HFFc6 (cell line): ENCODE measurements around the gene RHBDD1. TPM values are rescaled to one million over a fixed set of nuclear protein-coding genes. Genes with fewer than 3 reads are reported as not detected.

Experiments
- DNase-seq: peaks from one replicate; pipeline ENCODE4 v3.0.0-alpha.2; 2018
- H3K27ac Mint-ChIP-seq: 2 replicates; pipeline ENCODE4 v1.8.0; 2020; ENCODE audit warnings: mild to moderate bottlenecking, mixed read lengths
- H3K27me3 Mint-ChIP-seq: 2 replicates; pipeline ENCODE4 v1.8.0; 2021; ENCODE audit warnings: mild to moderate bottlenecking, moderate library complexity, mixed read lengths; ENCODE audit not compliant: insufficient read depth
- H3K36me3 Mint-ChIP-seq: 2 replicates; pipeline ENCODE4 v1.8.0; 2021; ENCODE audit warnings: low read depth, mixed read lengths
- H3K4me1 Mint-ChIP-seq: 2 replicates; pipeline ENCODE4 v1.8.0; 2020; ENCODE audit warnings: low read depth, mixed read lengths
- H3K4me3 Mint-ChIP-seq: 2 replicates; pipeline ENCODE4 v1.8.0; 2020; ENCODE audit warnings: mild to moderate bottlenecking, moderate library complexity, mixed read lengths
- H3K9me3 Mint-ChIP-seq: 2 replicates; pipeline ENCODE4 v1.8.0; 2020; ENCODE audit warnings: mild to moderate bottlenecking, mixed read lengths
- total RNA-seq, 6 experiments: library from RNA; stranded (reverse); fragmentation: NEBNext Ultra II Directional; extraction: Animal tissue kit (Norgen Biotek cat#: 25700); gene quantifications; 2 replicates in 1 of 6; 3 replicates in 5 of 6; pipeline ENCODE4 v1.2.3, GENCODE V29; 2021
- TF ChIP-seq, protein P1 (sequence below): fragments of 200-600 bp; sonication (generic); IDR thresholded peaks from 2 replicates; pipeline ENCODE4 v1.5.0; 2021; ENCODE audit warnings: antibody characterized with exemption, mild to moderate bottlenecking

Gene RHBDD1
- total RNA-seq, 6 experiments from 2014 or later = 34.3 to 50.7 (median 42.3) TPM

- Mint-ChIP-seq H3K9me3 (peaks cover under 1% of the 10 kb centered on the region; the same call in 1 of the 2 replicates), H3K36me3 (no peaks in the 10 kb centered on the region), H3K4me3 (no peak overlapping the region), H3K4me1 (peaks cover 31% of the 10 kb centered on the region), H3K27me3 (no peaks in the 10 kb centered on the region), H3K27ac (no peak overlapping the region)
- DNase-seq = no peak
- TF ChIP-seq, protein P1, sequence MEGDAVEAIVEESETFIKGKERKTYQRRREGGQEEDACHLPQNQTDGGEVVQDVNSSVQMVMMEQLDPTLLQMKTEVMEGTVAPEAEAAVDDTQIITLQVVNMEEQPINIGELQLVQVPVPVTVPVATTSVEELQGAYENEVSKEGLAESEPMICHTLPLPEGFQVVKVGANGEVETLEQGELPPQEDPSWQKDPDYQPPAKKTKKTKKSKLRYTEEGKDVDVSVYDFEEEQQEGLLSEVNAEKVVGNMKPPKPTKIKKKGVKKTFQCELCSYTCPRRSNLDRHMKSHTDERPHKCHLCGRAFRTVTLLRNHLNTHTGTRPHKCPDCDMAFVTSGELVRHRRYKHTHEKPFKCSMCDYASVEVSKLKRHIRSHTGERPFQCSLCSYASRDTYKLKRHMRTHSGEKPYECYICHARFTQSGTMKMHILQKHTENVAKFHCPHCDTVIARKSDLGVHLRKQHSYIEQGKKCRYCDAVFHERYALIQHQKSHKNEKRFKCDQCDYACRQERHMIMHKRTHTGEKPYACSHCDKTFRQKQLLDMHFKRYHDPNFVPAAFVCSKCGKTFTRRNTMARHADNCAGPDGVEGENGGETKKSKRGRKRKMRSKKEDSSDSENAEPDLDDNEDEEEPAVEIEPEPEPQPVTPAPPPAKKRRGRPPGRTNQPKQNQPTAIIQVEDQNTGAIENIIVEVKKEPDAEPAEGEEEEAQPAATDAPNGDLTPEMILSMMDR = no peak
Measured at GRCh38 chr2:226965376-226965775, 129.5 kb downstream of the RHBDD1 start.

DNA sequence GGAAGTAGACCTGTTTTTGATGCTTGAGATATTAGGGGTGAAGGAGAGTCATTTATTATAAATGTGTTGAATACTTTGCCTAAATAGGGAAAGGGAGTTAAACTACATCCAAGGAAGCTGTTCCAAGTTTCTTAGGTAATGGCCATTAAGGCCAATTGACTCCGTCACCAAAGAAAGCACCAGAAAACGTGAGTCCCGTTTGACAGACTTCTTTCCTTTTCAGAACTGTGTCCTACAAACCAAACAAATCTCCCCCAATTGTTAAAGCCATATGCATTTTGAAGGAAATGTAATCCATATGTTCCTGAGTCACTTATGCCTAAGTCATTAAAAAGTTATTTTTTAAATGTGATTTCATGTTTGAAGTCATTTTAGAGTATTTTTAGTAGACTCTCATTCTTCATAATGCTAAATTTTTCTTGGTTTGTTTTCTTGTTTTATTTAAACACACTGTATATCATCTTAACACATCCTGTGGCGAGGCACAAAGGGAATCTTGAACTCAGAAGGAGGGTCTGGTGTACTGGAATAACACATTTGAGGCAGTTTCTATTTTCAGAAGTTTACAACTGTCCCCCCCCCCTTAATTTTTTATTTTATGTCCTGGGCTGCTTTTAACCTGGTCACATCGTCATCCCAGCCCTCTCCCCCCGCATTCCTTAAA lies 133.7 kb downstream of the RHBDD1 start:
- TF ChIP-seq, protein P1 = no peak
- H3K27me3 Mint-ChIP-seq = 0 out of 2 replicates have a peak, but pooled peaks cover 2% of the 10 kb centered on the region
- H3K4me3 Mint-ChIP-seq = peak overlapping the region; percentile 78
- DNase-seq = peak; percentile 63
- peaks cover 14% of the 10 kb centered on the region for H3K36me3 Mint-ChIP-seq
- peak overlapping the region; percentile 87 for H3K27ac Mint-ChIP-seq
- H3K4me1 Mint-ChIP-seq = peaks cover 58% of the 10 kb centered on the region
- H3K9me3 Mint-ChIP-seq = no peaks in the 10 kb centered on the region

DNA sequence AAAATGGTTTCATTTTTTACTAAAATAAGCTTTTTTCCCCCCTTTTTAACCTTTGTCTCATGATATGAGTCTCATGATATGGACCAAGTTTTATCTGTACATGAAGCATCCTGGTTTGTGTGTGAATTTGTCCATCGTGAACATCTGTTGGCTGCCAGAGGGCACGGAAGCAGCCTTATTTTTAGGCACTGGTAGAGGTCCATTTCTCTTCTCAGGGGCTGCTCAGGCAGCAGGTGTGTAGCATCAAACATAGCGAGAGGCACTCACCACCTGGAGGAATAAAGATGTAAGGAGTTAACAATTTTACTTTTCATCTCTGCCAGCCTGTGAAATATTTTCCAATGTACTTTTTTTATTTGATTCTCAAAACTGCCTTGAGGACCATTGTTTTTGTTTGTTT lies 134.5 kb downstream of the RHBDD1 start:
- H3K36me3 Mint-ChIP-seq = peaks cover 21% of the 10 kb centered on the region
- peak overlapping the region; percentile 78 for H3K4me3 Mint-ChIP-seq
- H3K4me1 Mint-ChIP-seq = peaks cover 58% of the 10 kb centered on the region
- H3K9me3 Mint-ChIP-seq = no peaks in the 10 kb centered on the region
- 0 out of 2 replicates have a peak, but pooled peaks cover 2% of the 10 kb centered on the region for H3K27me3 Mint-ChIP-seq
- TF ChIP-seq, protein P1 = no peak
- peak overlapping the region; percentile 87 for H3K27ac Mint-ChIP-seq
- no peak for DNase-seq

DNA sequence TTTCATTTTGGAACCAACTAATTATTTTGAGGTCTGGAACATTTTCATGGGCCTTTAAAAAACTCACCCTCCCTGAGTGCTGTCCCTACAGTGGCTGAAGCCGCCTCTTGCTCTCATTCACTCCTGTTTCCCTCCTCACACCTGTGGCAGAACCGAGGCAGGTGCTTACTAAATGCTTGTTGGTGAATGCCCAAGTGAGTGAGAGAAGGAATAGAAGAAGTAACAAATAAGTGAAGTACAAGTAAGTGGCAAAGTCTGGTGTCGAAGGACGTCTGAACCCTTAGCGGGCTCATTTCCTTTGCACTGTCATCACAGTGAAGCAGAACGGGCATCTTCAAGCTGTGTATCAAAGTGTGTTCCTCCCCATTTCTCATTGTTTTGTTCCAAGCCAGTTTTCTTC lies 135.2 kb downstream of the RHBDD1 start:
- Mint-ChIP-seq H3K36me3 (peaks cover 28% of the 10 kb centered on the region), H3K27ac (peak overlapping the region; percentile 87), H3K4me3 (peak overlapping the region; percentile 78), H3K27me3 (0 out of 2 replicates have a peak, but pooled peaks cover 2% of the 10 kb centered on the region), H3K9me3 (no peaks in the 10 kb centered on the region), H3K4me1 (peaks cover 58% of the 10 kb centered on the region)
- no peak for DNase-seq
- TF ChIP-seq, protein P1 = no peak

GRCh38 chr2:226971770-226972169 lies 135.9 kb downstream of the RHBDD1 start:
- Mint-ChIP-seq H3K27ac (peak overlapping the region; percentile 87), H3K4me1 (peaks cover 65% of the 10 kb centered on the region), H3K36me3 (peaks cover 33% of the 10 kb centered on the region), H3K4me3 (peak overlapping the region; percentile 3), H3K9me3 (no peaks in the 10 kb centered on the region), H3K27me3 (peaks cover 2% of the 10 kb centered on the region; the same call in 1 of the 2 replicates)
- DNase-seq = no peak
- TF ChIP-seq, protein P1 = no peak
